ENCODE measurements around the gene DNAJC6.

DNAJC6 gene

DNA sequence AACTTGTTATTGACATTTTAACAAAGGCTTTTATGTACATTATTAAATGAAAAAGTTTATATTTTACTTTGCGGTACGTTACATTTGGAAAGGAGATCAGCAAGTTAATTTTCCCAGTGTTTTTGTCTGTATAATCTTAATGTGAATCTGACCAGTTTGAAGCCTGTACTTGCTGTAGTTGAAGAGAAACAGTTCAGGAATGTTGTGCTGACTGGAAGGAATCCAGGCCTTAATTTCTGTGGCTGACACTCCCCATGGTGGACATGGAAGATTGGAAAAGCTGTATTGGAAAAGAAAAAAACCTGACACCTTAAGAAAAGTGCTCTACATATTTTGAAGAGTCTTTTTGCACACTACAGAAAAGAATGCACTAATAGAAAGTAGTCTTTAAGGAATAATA lies 126.6 kb downstream of the DNAJC6 start:
- Histone ChIP-seq H3K9ac (ENCODE audit: low read depth, low read length, poor library complexity, severe bottlenecking) (no peak overlapping the region), H2AFZ (ENCODE audit: low read length) (no peak overlapping the region)
- TF ChIP-seq, protein P1, sequence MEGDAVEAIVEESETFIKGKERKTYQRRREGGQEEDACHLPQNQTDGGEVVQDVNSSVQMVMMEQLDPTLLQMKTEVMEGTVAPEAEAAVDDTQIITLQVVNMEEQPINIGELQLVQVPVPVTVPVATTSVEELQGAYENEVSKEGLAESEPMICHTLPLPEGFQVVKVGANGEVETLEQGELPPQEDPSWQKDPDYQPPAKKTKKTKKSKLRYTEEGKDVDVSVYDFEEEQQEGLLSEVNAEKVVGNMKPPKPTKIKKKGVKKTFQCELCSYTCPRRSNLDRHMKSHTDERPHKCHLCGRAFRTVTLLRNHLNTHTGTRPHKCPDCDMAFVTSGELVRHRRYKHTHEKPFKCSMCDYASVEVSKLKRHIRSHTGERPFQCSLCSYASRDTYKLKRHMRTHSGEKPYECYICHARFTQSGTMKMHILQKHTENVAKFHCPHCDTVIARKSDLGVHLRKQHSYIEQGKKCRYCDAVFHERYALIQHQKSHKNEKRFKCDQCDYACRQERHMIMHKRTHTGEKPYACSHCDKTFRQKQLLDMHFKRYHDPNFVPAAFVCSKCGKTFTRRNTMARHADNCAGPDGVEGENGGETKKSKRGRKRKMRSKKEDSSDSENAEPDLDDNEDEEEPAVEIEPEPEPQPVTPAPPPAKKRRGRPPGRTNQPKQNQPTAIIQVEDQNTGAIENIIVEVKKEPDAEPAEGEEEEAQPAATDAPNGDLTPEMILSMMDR (conservative IDR thresholded peaks at IDR 0.05; ENCODE audit: low read length), result no peak
- no peak for TF ChIP-seq EZH2phosphoT487 (IDR thresholded peaks at IDR 0.05; ENCODE audit: borderline replicate concordance)

DNA sequence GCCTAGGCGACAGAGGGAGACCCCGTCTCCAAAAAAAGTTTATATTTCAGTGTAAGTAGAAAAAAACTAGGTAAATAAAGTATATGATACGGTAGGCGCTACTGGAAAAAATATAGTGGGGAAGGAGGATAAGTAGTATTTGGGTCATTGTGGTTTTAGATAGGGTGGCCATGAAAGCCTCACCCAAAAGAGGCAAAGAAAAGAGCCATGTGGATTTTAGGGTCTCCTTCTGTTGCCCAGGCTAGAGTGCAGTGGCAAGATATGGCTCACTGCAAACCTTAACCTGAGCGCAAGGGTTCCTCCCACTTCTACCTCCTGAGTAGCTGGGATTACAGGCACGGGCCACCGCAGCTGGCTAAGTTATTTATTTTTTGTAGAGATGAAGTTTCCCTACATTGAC lies 128.3 kb downstream of the DNAJC6 start:
- Histone ChIP-seq H3K4me2 (ENCODE audit: low read depth, low read length, poor library complexity, severe bottlenecking) (no peak overlapping the region), H3K4me1 (ENCODE audit: insufficient read depth, low read length, poor library complexity, severe bottlenecking) (peaks cover 5% of the 10 kb centered on the region), H3K27me3 (ENCODE audit: insufficient read depth, low read length, poor library complexity, severe bottlenecking) (no peaks in the 10 kb centered on the region), H3K9me3 (ENCODE audit: insufficient read depth, low read depth, low read length) (no peaks in the 10 kb centered on the region), H3K9me2 (replicated peaks; ENCODE audit: low read depth, low read length) (no peaks in the 10 kb centered on the region), H3K4me3 (ENCODE audit: low read length, poor library complexity, severe bottlenecking) (no peak overlapping the region), H3K79me2 (ENCODE audit: insufficient read depth, low read length) (no peaks in the 10 kb centered on the region), H3K9ac (ENCODE audit: low read depth, low read length, poor library complexity, severe bottlenecking) (no peak overlapping the region), H3F3A (ENCODE audit: low read depth) (no peaks in the 10 kb centered on the region), H3K36me3 (ENCODE audit: insufficient read depth, low read length) (peaks cover 8% of the 10 kb centered on the region; the same call in 1 of the 2 replicates), H4K20me1 (ENCODE audit: insufficient read depth, low read length, poor library complexity, severe bottlenecking) (no peaks in the 10 kb centered on the region), H2AFZ (ENCODE audit: low read length) (no peak overlapping the region)
- TF ChIP-seq, protein P1 (conservative IDR thresholded peaks at IDR 0.05; ENCODE audit: low read length), result no peak
- TF ChIP-seq EZH2phosphoT487 (IDR thresholded peaks at IDR 0.05; ENCODE audit: borderline replicate concordance), result no peak

More for the DNA sequence above, 126.6 kb downstream of the DNAJC6 start:
- Histone ChIP-seq H3K79me2 (ENCODE audit: insufficient read depth, low read length) (no peaks in the 10 kb centered on the region), H4K20me1 (ENCODE audit: insufficient read depth, low read length, poor library complexity, severe bottlenecking) (no peaks in the 10 kb centered on the region), H3K9me2 (replicated peaks; ENCODE audit: low read depth, low read length) (no peaks in the 10 kb centered on the region), H3K4me1 (ENCODE audit: insufficient read depth, low read length, poor library complexity, severe bottlenecking) (peaks cover 9% of the 10 kb centered on the region), H3K4me3 (ENCODE audit: low read length, poor library complexity, severe bottlenecking) (no peak overlapping the region), H3K4me2 (ENCODE audit: low read depth, low read length, poor library complexity, severe bottlenecking) (no peak overlapping the region), H3K27me3 (ENCODE audit: insufficient read depth, low read length, poor library complexity, severe bottlenecking) (no peaks in the 10 kb centered on the region), H3F3A (ENCODE audit: low read depth) (no peaks in the 10 kb centered on the region), H3K36me3 (ENCODE audit: insufficient read depth, low read length) (peaks cover 17% of the 10 kb centered on the region; the same call in 1 of the 2 replicates), H3K9me3 (ENCODE audit: insufficient read depth, low read depth, low read length) (no peaks in the 10 kb centered on the region)

DNA sequence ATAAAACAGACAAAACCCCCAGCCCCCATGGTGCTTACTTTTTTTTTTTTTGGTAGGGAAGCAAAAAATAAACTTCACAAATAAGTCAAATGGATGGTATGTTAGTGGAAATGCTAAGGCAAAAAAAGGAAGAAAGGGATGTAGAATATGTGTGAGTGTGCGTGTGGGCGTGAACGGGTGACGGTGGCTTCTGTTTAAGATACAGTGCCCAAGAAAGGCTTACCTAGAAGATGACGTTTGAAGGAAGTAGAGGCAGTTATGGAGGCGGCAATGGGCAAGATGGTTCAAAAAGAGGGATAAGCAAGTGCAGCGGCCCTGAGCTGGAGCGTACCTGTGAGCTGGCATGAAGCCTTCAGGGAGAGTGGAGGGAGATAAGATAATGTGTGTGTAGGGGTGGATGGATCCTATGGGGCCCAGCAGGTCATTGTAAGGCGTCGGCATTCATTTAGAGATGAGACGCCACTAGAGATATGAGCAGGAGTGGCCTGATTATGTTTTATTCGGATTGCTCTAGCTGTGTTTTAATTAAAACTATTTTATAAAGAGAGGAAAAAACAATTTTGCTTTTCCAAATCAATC lies 131.1 kb downstream of the DNAJC6 start:
- H3K79me2 ChIP-seq (ENCODE audit: insufficient read depth, low read length), result no peaks in the 10 kb centered on the region
- no peaks in the 10 kb centered on the region for H3K36me3 ChIP-seq (ENCODE audit: insufficient read depth, low read length)
- TF ChIP-seq EZH2phosphoT487 (IDR thresholded peaks at IDR 0.05; ENCODE audit: borderline replicate concordance), result no peak
- TF ChIP-seq, protein P1 (conservative IDR thresholded peaks at IDR 0.05; ENCODE audit: low read length), result no peak
- H4K20me1 ChIP-seq (ENCODE audit: insufficient read depth, low read length, poor library complexity, severe bottlenecking), result no peaks in the 10 kb centered on the region
- peaks cover 5% of the 10 kb centered on the region for H3K4me1 ChIP-seq (ENCODE audit: insufficient read depth, low read length, poor library complexity, severe bottlenecking)
- H3K9ac ChIP-seq (ENCODE audit: low read depth, low read length, poor library complexity, severe bottlenecking), result no peak overlapping the region
- H3K27me3 ChIP-seq (ENCODE audit: insufficient read depth, low read length, poor library complexity, severe bottlenecking), result no peaks in the 10 kb centered on the region
- no peaks in the 10 kb centered on the region for H3K9me3 ChIP-seq (ENCODE audit: insufficient read depth, low read depth, low read length)
- no peak overlapping the region for H2AFZ ChIP-seq (ENCODE audit: low read length)
- no peaks in the 10 kb centered on the region for H3K9me2 ChIP-seq (replicated peaks; ENCODE audit: low read depth, low read length)
- no peak overlapping the region for H3K4me2 ChIP-seq (ENCODE audit: low read depth, low read length, poor library complexity, severe bottlenecking)
- H3F3A ChIP-seq (ENCODE audit: low read depth), result no peaks in the 10 kb centered on the region
- H3K4me3 ChIP-seq (ENCODE audit: low read length, poor library complexity, severe bottlenecking), result no peak overlapping the region
